GM18508 (cell line): ENCODE results near the gene KCNH1.

Experiments
- ATAC-seq: cut with Tn5 transposase; IDR thresholded peaks from one replicate; pipeline ENCODE4 v1.9.1; 2021; ENCODE audit warnings: moderate number of reproducible peaks; ENCODE audit not compliant: insufficient read depth, unreplicated experiment

Gene KCNH1

DNA sequence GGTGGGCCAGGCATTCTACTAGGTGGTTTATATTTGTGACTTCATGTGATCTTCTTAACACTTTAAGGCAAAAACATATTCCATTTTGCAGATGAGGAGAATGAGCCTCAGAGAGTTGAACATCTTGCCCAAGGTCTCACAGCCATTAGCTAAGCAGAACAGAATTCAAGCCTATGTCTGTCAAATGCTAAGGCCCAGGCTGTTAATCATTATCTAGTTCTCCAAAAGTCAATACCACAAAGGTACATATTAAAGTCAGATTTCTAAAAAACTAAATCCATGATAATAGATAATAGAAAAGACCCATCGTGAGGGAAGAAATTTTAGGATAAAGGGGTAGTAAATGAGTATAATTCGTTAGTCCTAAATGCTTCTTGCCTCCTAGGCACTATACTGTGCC lies 234.3 kb downstream of the KCNH1 start:
- ATAC-seq, result no peak

DNA sequence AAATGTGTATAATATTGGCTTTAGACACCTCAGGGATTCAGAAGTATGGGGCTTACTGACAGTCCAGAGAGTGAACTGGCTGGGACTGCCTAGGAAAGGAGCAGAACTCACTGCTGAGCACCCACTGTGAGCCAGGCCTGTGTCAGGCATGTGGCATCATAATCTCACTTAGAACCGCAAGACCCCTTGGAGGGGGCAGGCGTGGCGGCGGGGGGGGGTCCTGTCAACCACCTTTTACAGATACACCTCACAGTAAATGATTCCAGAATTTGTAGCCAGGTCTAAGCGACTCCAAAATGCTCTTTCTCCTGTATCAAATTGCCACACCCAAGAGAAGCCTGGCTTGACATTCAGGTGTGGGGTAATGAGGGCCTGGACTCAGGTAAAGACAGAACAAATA lies 235.5 kb downstream of the KCNH1 start:
- no peak for ATAC-seq

DNA sequence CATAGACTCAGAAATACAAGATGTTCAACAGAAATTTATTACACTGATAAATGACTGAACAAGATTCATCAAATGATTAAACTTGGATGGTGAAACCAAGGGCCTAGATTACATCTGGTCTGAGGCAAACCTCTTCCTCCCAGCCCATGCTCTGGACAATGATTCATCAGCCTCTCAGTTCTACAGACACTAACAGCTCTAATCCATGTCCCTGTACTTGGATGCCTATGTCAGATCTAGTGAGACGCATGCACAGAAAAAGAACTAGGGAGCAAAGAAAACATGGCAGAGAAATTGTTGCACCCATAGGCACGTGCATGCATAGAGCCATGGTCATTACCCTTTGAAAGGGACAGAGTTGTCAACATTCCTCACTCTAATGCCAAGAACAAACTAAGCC lies 250.1 kb downstream of the KCNH1 start:
- no peak for ATAC-seq

DNA sequence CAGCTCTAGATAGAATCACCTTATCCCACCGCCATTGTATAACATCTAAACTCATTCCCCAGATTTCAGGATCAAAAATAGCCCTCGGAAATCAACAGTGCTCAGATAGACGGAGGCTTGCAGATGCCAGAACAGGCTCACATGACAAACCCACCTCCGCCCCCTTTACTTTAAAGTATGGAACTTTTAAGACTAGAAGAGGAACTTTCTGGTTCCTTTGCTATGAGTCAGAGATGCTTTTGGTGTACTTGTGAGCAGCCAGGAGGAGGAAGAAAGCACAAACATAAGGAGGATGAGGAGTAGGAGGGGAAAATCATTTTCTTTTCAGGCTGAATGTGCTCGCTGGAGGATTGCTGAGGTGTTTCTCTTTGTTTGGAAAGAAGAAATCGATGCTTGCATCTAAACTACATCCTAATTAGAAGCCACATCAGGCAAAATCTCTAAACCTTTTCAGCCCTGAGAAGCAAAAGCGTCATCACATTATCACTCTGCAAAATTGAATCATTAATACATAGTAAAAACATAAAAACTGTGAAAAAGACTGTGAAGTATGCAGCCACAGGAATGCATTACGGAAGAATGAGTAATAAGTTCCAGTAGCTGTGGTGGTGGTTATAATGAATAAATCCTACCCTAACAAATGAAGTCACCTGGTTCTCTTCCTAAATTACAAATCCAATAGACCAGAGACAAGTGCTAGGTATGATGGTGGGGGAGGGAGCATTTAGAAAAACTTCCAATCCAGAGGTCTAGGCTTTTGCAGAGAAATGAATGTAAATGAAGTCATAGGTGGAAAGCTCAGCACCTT lies 251.3 kb downstream of the KCNH1 start:
- no peak for ATAC-seq

DNA sequence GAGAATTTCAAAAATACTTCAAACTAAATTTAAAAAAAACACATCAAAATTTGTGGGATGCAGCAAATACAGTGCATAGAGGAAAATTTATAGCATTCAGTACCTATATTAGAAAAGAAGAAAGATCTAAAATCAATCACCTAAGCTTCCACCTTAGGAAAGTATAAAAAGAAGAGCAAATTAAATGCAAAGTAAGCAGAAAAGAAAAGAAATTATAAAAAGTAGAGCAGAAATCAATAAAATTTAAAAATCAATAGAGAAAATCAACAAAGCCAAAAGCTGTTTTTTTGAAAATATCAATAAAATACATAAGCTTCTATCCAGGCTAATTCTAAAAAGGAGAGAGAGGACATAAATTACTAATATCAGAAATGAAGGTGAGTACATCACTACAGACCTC lies 255.4 kb downstream of the KCNH1 start:
- ATAC-seq, result no peak

DNA sequence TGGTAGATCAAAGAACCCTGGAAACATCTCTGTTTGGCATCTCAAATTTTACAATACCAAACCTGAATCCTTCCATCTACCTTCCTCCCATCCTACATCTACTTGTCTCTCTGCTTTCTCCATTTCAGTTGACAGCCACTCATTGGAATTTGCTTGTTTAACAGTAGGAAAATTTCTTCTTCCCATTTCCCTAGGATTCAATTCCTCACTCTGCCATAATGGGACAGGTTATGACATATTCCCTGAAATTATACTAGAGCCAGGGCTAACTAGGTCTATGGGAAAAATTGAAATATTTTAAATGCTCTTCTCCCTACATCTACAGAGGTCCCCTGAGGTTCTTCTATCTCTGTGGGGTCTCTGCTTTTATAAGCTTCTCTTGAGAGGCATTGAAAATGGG lies 257.7 kb downstream of the KCNH1 start:
- ATAC-seq, result no peak

DNA sequence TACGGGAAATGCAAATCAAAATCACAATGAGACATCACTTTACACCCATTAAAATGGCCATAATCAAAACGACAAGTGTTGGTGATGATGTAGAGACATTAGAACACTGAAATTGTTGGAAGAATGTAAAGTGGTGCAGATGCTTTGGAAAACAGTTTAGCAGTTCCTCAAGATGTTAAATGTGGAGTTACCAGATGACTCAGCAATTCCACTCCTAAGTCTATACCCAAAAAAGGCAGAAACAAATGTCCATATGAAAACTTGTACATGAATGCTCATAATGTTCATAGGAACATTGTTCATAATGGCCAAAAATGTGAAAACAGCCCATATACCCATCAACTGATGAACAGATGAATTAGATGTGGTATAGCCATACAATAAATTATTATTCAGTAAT lies 267.4 kb downstream of the KCNH1 start:
- no peak for ATAC-seq

DNA sequence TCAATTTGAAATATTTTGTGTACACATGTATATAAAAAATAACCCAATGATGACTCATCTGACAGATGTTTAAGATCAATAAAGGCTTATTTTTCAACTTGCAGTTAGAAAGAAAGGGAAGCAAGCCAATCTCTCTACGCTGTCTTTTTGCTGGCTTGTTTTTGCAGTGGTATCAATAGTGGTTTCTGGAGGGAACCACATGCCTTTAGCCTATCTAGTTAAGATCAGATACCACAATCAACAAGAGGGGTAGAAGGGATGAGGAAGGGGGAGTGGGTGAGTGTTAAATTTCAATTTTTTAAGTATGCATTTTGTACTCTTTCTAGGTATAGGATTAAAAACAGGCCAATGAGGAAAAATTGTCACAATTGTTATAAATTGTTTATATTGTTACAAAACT lies 276.2 kb downstream of the KCNH1 start:
- no peak for ATAC-seq

DNA sequence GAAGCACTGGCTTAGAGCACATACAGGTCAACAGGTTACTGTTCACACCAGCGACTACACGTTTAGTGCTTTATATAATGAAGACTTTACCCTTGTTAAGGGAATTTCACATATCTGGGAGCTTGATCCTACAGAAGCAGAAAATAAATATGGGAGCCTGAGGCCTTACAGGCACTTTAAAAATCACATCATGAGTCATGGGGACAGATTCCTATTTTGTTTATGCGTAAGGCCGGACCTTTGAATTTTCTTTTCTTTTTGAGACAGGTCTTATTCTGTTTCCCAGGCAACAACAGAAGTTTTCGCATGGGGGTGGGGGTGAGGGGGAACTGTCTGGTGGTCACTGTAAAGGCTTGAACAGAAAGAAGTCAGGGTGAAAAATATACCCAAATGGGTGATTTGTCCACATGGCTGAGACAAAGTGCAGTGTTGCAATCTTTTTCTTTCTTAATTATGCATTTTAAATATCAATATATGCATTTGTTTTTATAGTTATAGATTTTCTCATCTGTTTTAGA lies 276.7 kb downstream of the KCNH1 start:
- ATAC-seq, result no peak

DNA sequence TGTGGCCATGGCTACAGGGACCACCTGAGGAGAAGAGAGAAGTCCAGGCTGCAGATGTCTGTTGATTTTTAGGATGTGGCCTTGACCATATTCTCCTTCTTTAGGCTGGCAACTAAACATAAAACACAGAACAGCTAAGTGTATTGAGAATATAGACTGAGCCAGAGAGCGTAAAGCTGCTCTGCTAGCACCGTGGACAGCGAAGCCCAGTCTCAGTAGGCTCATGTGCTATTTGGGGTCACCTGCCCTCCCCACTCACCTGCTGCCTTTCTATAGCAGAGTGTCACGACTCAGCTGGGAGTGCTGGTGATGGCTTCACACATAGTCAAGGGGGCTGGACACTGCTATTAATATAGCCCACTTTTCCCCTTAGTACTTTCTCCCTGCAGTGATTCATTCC lies 278.5 kb downstream of the KCNH1 start:
- ATAC-seq, result no peak

DNA sequence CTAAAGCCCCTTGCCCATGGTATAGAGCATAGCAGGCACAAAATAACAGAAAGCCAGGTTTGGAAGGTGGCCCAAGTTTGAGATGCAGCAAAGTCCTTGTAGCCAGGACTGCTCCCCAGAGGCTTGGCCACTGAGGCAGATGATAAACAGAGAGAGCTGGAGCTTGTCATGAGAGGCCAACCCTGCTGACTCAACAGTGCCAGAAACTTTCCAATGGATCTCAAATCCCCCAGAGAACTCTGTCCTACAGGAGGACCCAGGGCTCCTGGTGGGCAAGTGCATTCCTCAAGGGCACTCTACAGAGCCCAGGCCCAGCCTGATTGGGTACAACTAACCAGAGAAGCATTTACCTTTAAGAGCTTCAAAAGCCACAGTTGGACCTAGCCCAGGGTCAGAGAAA lies 280.7 kb downstream of the KCNH1 start:
- ATAC-seq, result no peak

DNA sequence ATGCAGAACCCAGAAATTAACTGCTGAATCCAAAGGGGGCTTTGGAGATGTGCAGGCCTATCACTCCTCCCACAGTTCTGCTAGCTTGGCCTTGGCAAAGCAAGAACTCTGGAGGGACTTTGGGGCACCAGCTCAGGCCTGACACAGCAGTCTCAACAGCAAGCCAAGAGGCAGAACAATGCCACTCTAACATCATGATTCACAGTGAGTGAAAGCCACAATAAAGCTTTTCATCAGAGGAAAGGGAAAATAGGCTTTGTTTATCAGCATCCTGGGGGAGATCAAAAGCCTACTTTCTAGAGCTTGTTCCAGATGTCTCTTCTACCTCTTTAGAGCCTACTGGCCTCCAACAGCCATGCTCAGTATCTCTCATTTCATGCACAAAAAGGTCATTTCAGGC lies 283.4 kb downstream of the KCNH1 start:
- ATAC-seq, result no peak

DNA sequence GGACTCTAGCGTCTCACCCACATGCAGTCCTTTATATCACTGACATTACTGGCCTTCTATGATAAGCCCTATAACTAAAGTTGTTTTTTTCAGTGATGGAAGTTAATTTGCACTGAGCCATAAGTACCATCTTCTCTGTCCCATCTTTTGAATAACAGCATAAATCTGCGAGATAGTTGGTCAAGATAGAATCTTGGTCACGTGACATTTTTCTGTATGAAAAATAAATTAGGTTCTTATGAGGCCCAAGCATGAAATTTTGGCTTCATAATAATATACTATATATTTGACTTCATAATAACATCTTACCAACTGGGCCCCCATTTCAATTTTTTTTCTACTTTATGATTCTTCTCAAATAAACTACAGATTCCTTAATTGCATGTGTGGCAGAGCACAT lies 285.5 kb downstream of the KCNH1 start:
- ATAC-seq, result no peak

DNA sequence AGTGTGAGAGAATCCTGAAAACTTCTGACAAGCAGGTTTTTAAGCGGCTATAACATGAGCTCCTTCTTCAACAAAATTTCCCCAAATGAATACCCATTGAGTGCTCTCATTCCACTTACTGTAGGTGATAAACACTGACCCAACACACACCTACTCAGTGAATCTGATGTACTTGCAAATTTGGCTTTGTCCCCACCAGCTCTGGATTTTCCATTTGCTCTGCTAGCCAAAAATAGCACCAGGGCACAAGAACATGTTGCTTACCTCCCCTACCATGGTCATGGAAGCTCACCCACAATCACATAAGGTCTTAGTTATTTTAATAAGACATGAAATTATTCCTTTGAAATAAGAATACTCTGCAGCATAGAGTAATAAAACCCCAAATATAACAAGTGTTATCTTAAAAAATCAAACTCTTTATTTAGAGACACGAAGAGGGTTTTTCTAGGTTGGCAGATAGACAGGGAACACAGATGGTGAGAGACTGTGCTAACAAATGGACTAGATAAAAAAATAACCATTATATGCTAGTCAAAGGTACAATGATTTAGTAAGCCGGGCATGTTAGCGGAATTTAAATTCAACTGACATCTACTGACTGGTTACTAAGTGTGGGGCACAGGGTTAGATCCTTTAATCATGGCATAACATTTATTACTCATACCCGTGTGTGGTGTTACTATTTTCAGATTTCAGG lies 291.9 kb downstream of the KCNH1 start:
- no peak for ATAC-seq

DNA sequence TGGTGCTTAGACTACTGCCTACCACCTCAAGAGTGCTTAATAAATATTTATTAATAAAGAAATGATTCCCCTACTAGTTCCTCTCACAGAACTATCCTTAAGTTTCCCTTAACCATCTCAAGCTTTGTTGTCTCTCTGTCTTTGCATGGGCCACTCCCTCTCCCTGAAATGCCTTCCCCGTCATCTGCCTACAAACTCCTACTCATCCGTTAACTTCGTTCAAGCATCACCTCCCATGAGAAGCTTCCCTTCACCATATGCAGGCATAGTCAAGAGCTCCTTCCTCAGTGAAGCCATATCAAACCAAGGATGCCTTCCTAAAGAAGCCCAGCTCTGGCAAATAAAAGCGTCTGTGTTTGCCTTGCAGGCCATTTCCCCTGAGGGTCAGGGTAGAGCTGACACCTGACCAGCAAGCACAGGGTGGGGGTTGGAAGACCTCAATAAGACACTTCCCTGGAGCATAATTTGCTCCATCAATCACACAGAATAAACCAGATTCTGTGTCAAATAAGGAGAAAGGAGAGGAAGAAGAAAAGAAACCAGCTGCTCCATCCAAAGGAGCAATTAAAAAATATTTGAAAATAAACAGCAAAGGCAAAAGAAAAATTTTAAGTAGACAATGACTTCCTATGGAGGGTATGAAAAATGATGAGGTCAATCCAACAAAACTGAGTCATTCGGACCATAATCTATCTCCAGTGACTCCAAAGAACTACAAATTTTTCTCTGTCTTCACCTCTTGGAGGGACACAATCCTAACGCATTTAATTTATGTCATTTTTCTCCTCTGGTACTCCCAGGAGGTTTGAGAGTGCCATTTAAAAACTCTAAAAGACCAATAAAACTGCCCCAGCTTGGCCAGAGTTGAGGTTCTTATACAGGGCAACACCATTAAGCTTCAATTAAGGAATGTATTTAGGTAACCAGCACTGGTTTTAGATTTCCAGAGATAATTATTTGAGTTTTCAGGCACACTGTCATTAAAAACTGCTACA lies 303.6 kb downstream of the KCNH1 start:
- ATAC-seq, result no peak

DNA sequence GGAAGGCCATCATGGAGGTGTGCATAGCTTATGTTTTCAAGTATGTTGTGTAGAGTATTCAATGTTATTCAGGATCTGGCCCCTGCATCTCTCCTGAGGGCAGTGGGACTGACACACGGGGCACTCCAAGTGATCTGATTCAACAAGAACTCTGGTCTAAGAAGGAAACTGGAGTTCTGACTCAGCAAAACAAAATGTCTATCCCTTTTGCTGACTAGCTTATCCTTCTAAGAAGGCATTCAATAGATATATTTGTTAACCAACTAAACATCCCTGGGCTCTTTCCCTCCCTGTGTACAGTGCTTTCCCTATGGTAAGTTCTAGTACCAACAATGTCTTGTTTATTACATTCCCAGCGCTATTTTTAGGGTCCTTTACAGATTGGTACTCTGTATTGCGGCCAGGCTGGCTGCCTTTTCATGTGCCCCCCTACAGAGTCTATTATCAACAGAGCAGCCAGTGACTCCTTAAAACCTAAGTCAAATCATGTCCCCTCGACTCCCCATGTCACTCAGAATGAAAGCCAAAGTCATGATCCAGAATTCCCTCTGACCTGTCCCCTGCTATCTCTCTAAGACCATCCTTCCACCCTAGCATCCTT lies 304.9 kb downstream of the KCNH1 start:
- ATAC-seq, result no peak

DNA sequence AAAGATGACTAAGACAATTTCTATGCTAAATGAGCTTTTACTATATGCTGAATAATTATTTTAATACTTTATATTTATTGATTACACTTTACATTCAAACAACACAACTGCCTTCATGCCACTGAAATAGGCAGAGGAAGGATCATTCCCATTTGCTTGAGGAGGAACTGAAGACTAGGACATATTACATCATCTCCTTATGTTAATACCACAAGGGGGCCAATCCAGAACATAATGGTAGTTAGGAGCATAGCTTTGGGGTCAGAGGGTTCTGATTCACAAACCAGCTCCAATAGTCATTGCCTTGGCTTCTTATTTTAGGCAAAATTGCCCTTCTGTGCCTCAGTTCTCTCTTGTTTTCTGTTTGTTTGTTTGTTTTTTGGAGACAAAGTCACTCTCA lies 306.5 kb downstream of the KCNH1 start:
- no peak for ATAC-seq

DNA sequence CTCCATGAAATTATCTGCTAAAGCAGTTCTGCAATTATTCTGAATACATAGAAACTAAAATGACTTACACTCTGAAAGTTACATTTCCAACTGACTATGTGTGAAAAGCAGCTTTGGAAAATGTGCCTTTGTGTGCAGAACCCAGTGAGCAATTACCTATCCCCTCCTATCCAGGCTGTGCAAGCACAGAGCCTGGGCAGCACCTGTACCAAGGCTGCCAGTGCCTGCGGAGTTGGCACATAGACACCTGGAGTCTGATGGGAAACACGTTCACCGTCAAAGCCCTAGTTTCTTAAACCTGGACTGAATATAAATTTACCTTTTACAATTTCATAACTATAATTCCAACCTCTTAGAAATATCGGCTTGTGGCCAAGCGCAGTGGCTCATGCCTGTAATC lies 307.3 kb downstream of the KCNH1 start:
- ATAC-seq, result no peak

DNA sequence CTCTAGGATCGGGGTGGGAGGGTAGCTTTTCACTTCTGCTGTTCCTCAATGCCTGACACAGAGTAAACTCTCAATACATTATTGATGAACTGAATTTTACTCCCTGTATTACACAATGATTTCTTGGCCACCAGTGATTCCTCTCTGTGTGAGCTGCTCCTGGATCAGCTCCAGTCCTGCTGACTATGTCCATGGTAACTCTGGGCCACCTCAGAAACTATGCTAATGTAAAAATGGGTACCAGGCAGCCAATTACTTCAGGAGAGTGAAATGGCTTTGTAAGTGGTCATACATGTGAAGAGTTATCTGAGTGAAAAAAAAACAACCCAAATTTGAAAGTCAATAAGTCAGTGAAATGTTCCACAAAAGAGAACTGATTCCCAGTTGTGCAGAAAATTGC lies 311.0 kb downstream of the KCNH1 start:
- no peak for ATAC-seq

DNA sequence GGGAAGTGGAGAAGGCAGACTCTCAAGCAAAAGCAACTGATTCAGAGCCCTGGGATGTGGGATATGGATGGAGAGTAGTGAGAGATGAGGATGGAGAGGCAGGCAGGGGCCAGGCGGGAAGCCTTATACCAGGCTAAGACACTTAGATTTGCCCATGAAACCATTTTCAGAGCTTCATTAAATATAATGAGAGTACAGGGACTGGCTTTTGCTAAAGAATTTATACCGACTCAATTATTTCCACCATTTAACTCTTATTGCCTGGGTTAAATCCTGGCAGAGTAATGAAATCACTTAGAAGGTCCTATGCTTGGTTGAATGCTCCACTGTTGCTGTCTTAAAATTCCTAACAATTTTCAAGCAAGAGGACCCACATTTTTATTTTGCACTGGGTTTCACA lies 311.7 kb downstream of the KCNH1 start:
- ATAC-seq, result no peak
